Bronchial epithelial cell (primary cell): ENCODE data around the gene COL23A1. TPM values are rescaled to one million over a fixed set of nuclear protein-coding genes. Genes with fewer than 3 reads are reported as not detected.
"Not testable (repeated sequence)": the region's sequence is repeated elsewhere in the genome, so short reads cannot be mapped to it uniquely, and the experiment has no call there.

ENCODE experiments used
- DNase-seq: peaks from one replicate; pipeline ENCODE4 v3.0.0-alpha.2; 2010; ENCODE audit warnings: low read depth
- FAIRE-seq: peaks from 2 replicates; lab custom pipeline; 2011; peaks lifted over from hg19 to GRCh38; lab: Jason Lieb, UNC
- H3K27me3 ChIP-seq: 2 replicates; pipeline ENCODE4 v1.5.1; 2011; ENCODE audit warnings: low read length; ENCODE audit not compliant: control insufficient read depth, insufficient read depth
- H3K36me3 ChIP-seq: 2 replicates; pipeline ENCODE4 v1.5.1; 2011; ENCODE audit warnings: low read length; ENCODE audit not compliant: control insufficient read depth, insufficient read depth
- H3K4me3 ChIP-seq: 2 replicates; pipeline ENCODE4 v1.5.1; 2011; ENCODE audit warnings: mild to moderate bottlenecking, low read depth, low read length, control low read depth
- total RNA-seq: library from RNA; depleted of rRNA; stranded (reverse); fragments of >200 nt; gene quantifications from 2 replicates; pipeline ENCODE4 v1.2.1, GENCODE V29; 2014
- TF ChIP-seq, protein P1 (sequence below): IDR thresholded peaks from 2 replicates; pipeline ENCODE4 v1.5.1; 2011; ENCODE audit warnings: mild to moderate bottlenecking, moderate library complexity, low read length, control low read depth, inconsistent platforms; ENCODE audit not compliant: insufficient read depth, severe bottlenecking

The COL23A1 gene
- total RNA-seq, 1 donor from 2014 or later = 0.26 TPM

DNA sequence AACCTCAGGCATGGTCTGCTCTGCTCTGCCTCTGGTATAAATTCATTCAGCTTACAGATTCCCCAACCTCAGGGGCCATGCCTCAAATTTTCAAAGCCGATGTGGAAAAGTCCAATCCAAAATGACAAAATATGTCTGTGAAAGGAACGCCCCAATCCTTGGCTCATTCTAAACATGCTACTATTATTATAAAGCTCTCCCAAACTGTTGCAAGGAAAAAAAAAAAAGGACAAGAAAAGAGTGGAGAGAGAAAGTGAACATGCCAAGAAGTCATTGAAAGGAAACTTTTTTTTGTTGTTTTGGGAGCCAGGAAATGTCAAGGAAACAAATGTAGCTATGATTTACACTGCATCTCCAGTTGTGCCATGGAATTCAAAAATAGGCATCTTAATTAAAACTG is 3.8 kb downstream of the COL23A1 start:
- Histone ChIP-seq H3K27me3 (peaks cover 3% of the 10 kb centered on the region), H3K36me3 (no peaks in the 10 kb centered on the region), H3K4me3 (no peak overlapping the region)
- DNase-seq (no peak), FAIRE-seq (no peak)
- TF ChIP-seq, protein P1, sequence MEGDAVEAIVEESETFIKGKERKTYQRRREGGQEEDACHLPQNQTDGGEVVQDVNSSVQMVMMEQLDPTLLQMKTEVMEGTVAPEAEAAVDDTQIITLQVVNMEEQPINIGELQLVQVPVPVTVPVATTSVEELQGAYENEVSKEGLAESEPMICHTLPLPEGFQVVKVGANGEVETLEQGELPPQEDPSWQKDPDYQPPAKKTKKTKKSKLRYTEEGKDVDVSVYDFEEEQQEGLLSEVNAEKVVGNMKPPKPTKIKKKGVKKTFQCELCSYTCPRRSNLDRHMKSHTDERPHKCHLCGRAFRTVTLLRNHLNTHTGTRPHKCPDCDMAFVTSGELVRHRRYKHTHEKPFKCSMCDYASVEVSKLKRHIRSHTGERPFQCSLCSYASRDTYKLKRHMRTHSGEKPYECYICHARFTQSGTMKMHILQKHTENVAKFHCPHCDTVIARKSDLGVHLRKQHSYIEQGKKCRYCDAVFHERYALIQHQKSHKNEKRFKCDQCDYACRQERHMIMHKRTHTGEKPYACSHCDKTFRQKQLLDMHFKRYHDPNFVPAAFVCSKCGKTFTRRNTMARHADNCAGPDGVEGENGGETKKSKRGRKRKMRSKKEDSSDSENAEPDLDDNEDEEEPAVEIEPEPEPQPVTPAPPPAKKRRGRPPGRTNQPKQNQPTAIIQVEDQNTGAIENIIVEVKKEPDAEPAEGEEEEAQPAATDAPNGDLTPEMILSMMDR = no peak

DNA sequence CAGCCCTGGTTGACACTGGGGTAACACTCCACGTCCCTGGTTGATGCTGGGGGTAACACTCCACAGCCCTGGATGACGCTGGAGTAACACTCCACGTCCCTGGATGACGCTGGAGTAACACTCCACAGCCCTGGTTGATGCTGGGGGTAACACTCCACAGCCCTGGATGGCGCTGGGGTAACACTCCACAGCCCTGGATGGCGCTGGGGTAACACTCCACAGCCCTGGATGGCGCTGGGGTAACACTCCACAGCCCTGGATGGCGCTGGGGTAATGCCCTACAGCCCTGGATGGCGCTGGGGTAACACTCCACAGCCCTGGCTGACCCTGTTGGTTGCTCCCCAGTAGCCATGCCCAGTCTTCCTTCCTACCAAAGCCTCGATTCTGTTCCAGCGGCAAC is 4.8 kb downstream of the COL23A1 start:
- not testable (repeated sequence) for H3K27me3 ChIP-seq, H3K4me3 ChIP-seq, H3K36me3 ChIP-seq
- FAIRE-seq (peak; percentile 100), DNase-seq (peak; percentile 48)

GRCh38 chr5:178583279-178583678 is 6.9 kb downstream of the COL23A1 start:
- Histone ChIP-seq H3K36me3 (no peaks in the 10 kb centered on the region), H3K4me3 (no peak overlapping the region), H3K27me3 (no peaks in the 10 kb centered on the region)
- DNase-seq (no peak), FAIRE-seq (no peak)
- TF ChIP-seq, protein P1 = no peak

- Histone ChIP-seq H3K36me3 (no peaks in the 10 kb centered on the region), H3K4me3 (no peak overlapping the region), H3K27me3 (no peaks in the 10 kb centered on the region)
- no peak for DNase-seq
- TF ChIP-seq, protein P1 = no peak
- no peak for FAIRE-seq
Measured at GRCh38 chr5:178582291-178582690, 7.9 kb downstream of the COL23A1 start.

GRCh38 chr5:178581621-178582020 is 8.6 kb downstream of the COL23A1 start:
- no peak for DNase-seq
- Histone ChIP-seq H3K36me3 (no peaks in the 10 kb centered on the region), H3K4me3 (no peak overlapping the region), H3K27me3 (peaks cover under 1% of the 10 kb centered on the region)
- FAIRE-seq = no peak
- TF ChIP-seq, protein P1 = no peak

DNA sequence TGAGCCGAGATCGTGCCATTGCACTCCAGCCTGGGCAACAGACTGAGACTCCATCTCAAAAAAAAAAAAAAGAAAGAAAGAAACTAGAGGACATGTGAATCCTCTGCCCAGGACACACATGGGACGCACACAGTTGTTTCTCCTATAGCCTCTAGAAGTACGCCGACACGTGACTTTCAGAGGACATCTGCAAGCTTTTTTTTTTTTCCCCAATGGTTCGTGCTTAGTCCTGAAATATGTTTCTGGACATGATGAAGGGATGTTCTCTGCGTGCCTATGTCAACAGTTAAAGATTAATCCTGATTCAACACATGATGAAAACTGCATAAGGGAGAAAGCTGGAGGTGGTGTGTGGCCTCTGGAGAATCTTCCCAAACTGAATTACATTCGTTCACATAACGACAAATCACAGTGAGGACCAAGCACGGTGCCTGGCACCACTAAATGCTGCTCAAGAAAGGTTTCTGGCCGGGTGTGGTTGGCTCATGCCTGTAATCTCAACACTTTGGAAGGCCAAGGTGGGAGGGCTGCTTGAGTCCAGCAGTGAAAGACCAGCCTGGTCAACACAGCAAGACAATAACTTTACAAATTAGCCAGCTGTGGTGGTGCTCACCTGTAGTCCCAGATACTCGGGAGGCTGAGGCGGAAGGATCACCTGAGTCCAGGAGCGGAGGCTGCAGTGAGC is 9.8 kb downstream of the COL23A1 start:
- Histone ChIP-seq H3K36me3 (no peaks in the 10 kb centered on the region), H3K27me3 (peaks cover 6% of the 10 kb centered on the region), H3K4me3 (no peak overlapping the region)
- FAIRE-seq = no peak
- TF ChIP-seq, protein P1 = no peak
- no peak for DNase-seq
